ENCODE data around the gene PARP1.
"Not testable (repeated sequence)": the region's sequence is repeated elsewhere in the genome, so short reads cannot be mapped to it uniquely, and the experiment has no call there.

Gene PARP1

DNA sequence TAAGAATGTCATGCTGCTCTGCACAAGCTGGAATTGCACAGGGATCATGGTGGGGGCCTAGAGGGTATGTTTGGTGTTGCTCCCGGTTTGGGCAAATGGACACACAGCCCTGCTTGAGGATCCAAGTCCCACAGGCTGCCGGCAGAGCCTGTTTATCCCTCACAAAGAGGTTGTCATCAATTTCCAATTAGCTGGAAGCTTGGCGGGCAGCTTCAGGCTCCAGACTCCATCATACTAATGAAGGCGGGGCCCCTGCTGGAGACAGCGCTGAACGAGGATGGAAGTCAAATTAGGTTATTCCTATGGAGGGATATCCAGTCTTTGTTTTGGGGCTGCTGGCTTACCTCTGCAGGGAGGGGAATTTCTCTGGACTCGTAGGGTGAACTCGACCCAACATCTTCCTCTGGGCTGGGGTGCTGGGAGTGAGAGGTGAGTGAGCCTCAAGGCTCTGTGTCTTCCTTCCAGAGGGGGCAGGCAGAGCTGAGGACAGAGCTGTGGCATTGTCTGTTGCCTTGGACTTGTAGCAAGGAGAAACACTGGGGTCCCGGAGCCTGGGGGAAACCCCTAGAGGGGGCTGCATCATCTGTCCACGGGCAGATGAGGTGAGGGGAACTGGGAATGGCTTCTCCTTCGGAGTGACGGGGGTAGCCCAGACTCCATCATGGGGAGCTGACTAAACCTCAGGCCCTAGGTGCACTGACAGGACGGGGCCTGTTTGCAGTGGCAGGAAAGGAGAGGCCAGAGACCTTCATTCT, 24.9 kb upstream of the PARP1 start:
- in situ Hi-C loops (cut with HindIII; ENCODE audit: low pct_ligation_motif_present, low pct_unique_long_range_greater_than_20kb, low sequenced_read_pairs), result no loop called here
- no peak for DNase-seq

DNA sequence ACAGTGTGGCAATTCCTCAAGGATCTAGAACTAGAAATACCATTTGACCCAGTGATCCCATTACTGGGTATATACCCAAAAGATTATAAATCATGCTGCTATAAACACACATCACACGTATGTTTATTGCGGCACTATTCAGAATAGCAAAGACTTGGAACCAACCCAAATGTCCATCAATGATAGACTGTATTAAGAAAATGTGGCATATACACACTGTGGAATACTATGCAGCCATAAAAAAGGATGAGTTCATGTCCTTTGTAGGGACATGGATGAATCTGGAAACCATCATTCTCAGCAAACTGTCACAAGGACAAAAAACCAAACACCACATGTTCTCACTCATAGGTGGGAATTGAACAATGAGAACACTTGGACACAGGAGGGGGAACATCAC, 24.0 kb upstream of the PARP1 start:
- DNase-seq; in situ Hi-C loops (cut with HindIII; ENCODE audit: low pct_ligation_motif_present, low pct_unique_long_range_greater_than_20kb, low sequenced_read_pairs): not testable (repeated sequence)

- DNase-seq, result no peak
- in situ Hi-C loops (cut with HindIII; ENCODE audit: low pct_ligation_motif_present, low pct_unique_long_range_greater_than_20kb, low sequenced_read_pairs), result no loop called here
Measured at GRCh38 chr1:226429858-226430715, 22.2 kb upstream of the PARP1 start.

DNA sequence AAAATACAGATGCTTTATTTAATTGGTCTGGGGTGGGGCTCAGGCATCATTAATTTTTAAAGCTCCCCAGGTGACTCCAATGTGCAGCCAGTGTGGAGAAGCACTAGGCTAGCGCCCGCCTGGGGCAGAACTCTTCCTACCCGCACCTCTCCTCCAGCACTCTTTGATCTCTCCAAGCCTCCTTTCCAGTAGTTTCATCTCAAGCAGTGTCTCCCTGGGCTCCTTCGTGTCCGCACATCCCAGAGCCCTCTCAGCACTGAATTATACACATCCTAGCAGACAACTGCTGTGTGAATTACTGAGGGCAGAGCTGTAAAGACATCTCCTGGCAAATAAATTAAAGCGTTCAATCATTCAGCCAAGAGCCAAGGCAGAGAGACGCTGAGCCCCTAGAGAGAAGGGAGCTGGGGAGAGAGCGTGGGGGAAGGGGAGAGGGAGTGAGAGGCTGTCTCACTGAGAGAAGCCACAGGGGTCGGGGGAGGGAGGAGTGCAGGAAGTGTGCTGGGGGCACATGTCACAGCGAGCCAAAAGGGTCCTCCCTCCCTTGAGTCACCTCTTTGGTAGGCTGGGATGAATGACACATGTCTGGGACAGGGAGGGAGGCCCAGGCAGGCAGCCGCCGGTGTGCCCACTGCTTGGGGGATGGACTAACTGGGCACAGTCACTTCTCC, 21.0 kb upstream of the PARP1 start:
- in situ Hi-C loops (cut with HindIII; ENCODE audit: low pct_ligation_motif_present, low pct_unique_long_range_greater_than_20kb, low sequenced_read_pairs), result no loop called here
- DNase-seq, result no peak

DNA sequence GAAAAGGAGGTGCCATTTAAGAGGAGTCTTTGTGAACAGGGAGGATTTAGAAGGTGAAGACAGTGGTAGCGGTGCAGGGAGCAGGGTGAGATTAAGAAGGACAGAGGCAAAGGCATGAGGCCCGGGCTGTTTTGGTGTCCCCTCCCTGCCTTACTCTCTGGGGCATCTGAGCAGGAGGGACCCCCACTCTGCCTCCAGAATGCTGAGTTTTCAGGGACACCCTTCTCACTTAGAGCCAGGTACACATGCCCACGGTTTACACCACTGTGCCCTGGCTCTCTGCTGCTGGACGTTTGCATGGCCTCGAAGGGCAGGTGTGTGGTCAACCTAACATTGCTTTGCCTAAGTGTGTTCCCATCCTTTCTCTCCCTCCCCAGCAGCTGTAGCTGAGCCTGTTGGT, 20.5 kb upstream of the PARP1 start:
- no peak for DNase-seq
- in situ Hi-C loops (cut with HindIII; ENCODE audit: low pct_ligation_motif_present, low pct_unique_long_range_greater_than_20kb, low sequenced_read_pairs), result no loop called here

GRCh38 chr1:226427131-226427530, 19.2 kb upstream of the PARP1 start:
- in situ Hi-C loops (cut with HindIII; ENCODE audit: low pct_ligation_motif_present, low pct_unique_long_range_greater_than_20kb, low sequenced_read_pairs), result no loop called here
- no peak for DNase-seq

DNA sequence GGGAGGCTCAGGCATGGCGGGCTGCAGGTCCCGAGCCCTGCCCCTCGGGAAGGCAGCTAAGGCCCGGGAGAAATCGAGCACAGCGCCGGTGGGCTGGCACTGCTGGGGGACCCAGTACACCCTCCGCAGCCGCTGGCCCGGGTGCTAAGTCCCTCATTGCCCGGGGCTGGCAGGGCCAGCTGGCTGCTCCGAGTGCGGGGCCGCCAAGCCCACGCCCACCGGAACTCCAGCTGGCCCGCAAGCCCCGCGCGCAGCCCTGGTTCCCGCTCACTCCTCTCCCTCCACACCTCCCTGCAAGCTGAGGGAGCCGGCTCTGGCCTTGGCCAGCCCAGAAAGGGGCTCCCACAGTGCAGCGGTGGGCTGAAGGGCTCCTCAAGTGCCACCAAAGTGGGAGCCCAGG, 18.5 kb upstream of the PARP1 start:
- in situ Hi-C loops (cut with HindIII; ENCODE audit: low pct_ligation_motif_present, low pct_unique_long_range_greater_than_20kb, low sequenced_read_pairs), result not testable (repeated sequence)

GRCh38 chr1:226425431-226426031, 17.6 kb upstream of the PARP1 start:
- in situ Hi-C loops (cut with HindIII; ENCODE audit: low pct_ligation_motif_present, low pct_unique_long_range_greater_than_20kb, low sequenced_read_pairs), result no loop called here
- DNase-seq, result no peak

More for the DNA sequence above, 18.5 kb upstream of the PARP1 start:
- DNase-seq, result not testable (repeated sequence)

DNA sequence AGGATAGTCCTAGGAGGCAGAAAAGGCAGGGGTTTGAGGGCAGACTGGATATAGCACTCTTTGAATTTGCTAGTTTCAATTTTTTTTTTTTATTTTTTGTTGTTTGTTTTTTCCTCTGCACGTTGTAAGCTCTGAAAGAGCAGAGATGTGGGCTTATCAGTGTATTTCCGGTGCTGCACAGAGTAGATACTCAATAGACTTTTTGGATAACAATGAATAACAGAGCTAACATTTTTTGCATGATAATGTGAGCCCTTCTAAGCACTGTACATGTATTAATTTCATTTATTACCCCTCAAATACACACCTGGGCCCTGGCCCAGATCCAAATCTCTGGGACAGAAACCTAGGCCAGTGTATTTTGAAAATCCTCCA, 17.1 kb upstream of the PARP1 start:
- DNase-seq, result no peak

GRCh38 chr1:226424221-226425003, 16.5 kb upstream of the PARP1 start:
- DNase-seq, result peak; percentile 24
- in situ Hi-C loops (cut with HindIII; ENCODE audit: low pct_ligation_motif_present, low pct_unique_long_range_greater_than_20kb, low sequenced_read_pairs), result no loop called here

More for the DNA sequence above, 17.1 kb upstream of the PARP1 start:
- in situ Hi-C loops (cut with HindIII; ENCODE audit: low pct_ligation_motif_present, low pct_unique_long_range_greater_than_20kb, low sequenced_read_pairs), result no loop called here

GRCh38 chr1:226422478-226422877, 14.6 kb upstream of the PARP1 start:
- in situ Hi-C loops (cut with HindIII; ENCODE audit: low pct_ligation_motif_present, low pct_unique_long_range_greater_than_20kb, low sequenced_read_pairs), result no loop called here
- no peak for DNase-seq

DNA sequence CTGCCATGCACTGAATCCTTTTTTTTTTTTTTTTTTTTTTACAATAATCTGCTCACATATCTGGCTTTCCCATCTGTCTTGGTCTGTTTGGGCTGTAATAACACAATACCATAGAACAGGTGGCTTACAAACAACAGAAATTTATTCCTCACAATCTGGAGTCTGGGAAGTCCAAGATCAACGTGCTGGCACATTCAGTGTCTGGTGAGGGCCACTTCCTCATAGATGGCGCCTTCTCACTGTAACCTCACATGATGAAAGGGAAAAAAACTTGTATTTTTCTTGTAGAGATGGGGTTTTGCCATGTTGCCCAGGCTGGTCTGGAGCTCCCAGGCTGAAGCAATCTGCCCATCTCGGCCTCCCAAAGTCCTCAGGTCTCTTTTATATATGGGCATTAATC, 13.0 kb upstream of the PARP1 start:
- DNase-seq, result no peak
- in situ Hi-C loops (cut with HindIII; ENCODE audit: low pct_ligation_motif_present, low pct_unique_long_range_greater_than_20kb, low sequenced_read_pairs), result no loop called here

DNA sequence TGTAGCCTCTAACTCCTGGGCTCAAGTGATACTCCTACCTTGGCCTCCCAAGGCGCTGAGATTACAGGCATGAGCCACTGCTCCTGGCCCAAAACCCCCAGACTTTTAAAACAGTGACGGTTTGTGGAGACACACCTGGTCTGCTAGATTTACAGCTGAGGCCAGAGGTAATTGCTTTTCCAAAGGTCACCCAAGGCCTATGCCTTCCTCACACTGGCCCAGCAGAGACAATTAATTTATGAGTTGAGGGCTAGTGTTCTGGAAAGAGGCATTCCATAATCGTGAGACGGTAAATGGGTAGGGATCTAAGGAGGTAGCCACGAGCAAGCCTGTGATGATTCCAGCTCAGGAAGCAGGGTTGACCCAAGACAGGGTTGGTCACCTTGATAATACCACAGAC, 12.4 kb upstream of the PARP1 start:
- in situ Hi-C loops (cut with HindIII; ENCODE audit: low pct_ligation_motif_present, low pct_unique_long_range_greater_than_20kb, low sequenced_read_pairs), result no loop called here
- DNase-seq, result no peak

GRCh38 chr1:226419284-226420029, 11.6 kb upstream of the PARP1 start:
- no peak for DNase-seq
- in situ Hi-C loops (cut with HindIII; ENCODE audit: low pct_ligation_motif_present, low pct_unique_long_range_greater_than_20kb, low sequenced_read_pairs), result no loop called here

GRCh38 chr1:226417830-226418546, 10.1 kb upstream of the PARP1 start:
- DNase-seq, result no peak

GRCh38 chr1:226417350-226417749, 9.5 kb upstream of the PARP1 start:
- in situ Hi-C loops (cut with HindIII; ENCODE audit: low pct_ligation_motif_present, low pct_unique_long_range_greater_than_20kb, low sequenced_read_pairs), result no loop called here
- no peak for DNase-seq

More at GRCh38 chr1:226417830-226418546, 10.1 kb upstream of the PARP1 start:
- in situ Hi-C loops (cut with HindIII; ENCODE audit: low pct_ligation_motif_present, low pct_unique_long_range_greater_than_20kb, low sequenced_read_pairs), result no loop called here

GRCh38 chr1:226414098-226414698, 6.3 kb upstream of the PARP1 start:
- in situ Hi-C loops (cut with HindIII; ENCODE audit: low pct_ligation_motif_present, low pct_unique_long_range_greater_than_20kb, low sequenced_read_pairs), result no loop called here
- DNase-seq, result no peak
